ENCODE data around the gene TENT4B.

TENT4B gene

DNA sequence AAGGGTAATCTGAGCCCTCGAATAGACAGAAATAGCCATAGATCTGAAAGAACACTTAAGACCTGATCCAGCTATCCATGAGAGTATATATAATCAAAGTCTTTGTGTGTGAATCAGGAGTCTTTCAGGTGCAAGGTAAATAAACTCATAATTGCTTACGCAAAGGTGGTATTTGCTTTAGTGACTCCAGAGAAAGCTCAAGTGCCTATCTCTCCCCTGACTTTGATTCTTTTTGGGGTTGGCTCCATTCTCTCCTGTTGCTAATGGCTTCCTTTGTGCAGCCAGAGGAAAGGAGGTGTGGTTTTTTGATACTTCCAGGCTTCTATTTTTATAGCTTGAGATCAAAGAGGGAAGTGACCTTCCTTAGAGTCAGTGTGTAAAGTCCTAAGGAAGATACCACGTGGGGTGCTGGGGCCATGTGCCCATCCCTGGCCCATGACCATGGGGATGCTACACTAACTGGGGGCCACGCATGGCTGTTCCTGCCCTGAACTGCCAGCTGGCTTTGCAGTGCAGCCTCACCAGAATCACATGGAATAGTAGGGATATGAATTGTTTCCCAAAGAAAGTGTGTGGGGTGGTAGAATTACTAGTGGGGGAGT is 45.8 kb downstream of the TENT4B start:
- no peak for DNase-seq

DNA sequence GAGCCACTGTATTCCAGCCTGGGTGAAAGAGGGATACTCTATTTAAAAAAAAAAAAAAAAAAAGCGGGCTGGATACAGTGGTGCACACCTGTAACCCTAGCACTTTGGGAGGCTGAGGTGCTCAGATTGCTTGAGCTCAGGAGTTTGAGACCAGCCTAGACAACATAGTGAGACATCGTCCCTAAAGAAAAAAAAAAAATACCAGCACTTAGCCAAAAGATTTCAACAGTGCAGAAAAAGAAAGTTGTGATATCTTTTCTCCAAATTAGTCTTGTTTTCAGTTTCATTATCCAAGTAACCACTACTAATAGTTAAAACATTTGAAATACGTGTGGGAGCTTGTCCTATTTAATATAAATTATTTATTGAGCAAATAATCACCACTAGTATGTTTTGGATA is 48.7 kb downstream of the TENT4B start:
- no peak for DNase-seq

DNA sequence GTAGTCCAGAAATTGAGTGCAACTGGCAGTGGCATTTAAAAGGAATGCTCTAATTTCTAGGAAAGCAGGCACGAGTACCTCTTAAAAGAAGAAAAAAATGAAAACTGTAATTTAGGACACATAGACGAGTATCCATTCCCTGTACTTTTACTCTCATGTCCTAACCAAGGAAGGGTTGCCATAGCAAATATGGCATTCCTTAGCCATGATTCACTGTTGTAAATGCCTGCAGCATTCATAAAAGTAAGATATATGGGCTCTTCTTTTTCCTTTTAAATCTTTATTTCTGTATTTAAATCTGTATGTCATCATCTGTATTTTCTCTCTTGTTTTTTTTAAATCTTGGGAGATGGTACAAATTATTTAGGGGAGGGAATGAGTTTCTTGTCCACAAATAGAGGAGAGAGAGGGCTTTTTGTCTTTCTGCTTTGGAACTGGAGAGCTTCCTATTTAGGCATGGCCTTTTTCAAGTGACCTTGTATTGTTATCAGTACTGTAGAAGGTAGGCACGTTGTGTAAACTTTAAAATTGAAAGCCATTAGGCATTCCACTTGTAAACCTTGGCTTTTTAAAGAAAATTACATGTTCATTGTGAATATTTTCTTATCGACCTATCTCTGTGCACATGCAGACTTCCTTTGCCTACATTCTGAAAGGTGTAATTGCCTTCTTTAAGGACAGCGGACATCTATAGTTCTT is 50.0 kb downstream of the TENT4B start:
- DNase-seq: peak; percentile 36

DNA sequence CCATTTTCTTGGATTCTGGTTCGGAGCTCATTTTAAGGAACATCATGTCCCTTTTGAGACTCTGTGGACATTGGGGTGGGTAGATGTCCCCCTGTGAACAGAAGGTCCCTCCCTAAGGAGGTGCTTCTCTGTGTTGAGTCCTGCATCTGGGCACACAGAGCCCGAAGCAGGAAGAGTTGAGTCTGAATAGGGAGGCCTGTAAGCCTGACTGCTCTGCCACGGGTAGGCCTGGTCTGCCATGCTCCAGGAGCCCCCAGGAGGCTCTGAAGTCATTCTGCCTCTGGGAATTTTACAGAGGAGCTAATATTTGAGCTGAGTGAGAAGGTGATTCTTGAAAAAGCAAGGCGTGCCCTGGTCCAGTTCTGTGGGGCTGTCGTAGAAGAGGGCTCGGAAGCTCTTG is 50.6 kb downstream of the TENT4B start:
- DNase-seq: no peak

DNA sequence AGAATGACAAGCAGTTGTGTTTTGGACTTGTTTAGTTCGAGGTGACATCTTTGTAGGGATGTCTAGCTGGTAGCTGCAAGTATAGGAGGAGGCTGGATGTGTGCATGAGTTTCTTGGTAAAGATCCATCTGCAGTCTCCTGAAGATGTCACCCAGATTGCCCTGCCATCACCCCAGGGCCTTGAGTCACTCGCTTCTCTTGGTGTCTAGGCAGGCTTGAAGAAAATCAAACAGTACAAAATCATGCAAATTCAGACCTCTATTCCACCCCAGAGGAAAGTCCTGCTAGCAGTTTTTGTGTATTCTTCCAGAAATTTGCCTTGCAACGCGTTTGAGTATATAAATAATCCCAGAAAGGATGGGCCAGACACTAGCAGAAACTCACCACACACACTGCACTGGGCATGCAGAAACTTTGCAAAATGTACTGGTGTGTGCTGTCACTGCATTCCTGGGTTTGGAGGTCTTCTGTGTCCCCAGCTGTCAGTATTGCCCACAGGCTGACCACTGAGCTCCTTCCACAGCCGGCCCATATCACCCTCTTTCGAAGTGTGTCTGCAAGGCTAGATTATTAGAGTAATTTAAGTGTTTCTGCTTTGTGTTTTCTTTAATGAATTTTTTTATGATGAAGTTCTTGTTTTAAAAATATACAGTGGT is 51.5 kb downstream of the TENT4B start:
- DNase-seq: no peak

DNA sequence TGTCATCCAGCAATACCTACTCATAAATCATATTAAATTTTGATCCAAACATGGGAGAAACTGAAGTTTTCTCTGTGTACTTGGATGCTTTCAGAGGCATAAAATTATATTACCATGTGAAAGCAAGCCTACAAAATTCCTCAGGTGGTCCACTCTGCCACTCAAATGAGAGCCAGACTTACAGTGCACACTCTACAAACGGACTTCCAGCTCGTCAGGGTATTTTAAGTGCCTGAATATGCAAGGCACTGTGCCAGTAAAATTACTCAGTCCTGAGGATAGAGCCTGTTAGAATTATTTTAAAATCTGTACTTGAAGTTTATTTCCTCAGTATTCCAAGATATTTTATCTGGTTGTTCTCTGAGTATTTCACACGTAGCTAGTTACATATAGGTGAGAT is 54.5 kb downstream of the TENT4B start:
- DNase-seq: no peak

DNA sequence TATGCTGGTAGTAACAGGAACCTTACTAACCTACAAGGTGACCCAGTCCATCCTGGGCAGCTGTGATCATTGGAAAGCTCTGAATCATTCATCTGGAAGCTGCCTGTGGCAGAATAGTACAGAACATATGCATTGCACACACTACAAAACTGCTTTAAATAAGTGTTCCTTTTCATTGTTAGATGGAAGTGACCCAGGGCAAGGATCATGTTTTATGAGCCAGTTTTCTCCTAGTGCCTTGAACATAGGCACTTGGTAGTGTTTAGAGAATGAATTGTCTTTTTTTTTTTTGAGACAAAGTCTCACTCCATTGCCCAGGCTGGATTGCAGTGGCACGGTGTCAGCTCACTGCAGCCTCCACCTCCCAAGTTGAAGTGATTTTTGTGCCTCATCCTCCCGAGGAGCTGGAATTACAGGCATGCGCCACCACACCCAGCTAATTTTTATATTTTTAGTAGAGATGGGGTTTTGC is 55.4 kb downstream of the TENT4B start:
- DNase-seq: no peak

DNA sequence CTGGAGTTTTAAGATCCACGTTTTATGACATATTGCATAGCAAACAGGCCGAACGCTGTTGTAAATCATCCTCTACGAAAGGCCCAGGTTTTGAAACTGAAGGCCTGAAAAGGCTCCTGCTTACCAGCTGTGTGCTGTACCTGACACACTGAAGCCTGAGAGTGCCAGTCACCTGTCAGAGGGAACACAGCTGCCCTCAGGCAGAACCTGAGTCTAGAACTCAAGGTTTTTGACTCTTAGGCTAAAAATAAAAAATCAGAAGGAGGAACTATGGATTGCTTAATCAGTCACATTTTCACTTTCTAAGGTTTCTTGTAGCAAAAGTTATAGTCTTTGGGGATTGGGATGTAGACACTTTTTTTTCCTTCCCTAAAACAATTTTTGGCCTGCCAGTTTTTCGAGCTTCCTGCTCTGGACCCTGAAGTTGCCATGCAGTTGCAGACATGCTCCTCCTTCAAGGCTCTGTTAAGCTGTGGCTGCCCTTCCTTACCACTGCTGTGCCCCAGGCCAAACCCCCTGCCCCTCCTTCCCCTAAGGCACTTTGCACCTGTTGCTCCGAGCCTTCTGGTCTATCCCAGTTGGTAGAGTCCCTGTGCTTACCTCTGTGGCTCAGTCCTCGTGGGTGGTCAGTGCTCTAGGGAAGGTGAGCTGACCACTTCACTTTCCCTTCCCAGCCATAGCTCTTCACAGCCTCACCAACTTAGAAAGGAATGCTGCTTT is 56.6 kb downstream of the TENT4B start:
- no peak for DNase-seq

DNA sequence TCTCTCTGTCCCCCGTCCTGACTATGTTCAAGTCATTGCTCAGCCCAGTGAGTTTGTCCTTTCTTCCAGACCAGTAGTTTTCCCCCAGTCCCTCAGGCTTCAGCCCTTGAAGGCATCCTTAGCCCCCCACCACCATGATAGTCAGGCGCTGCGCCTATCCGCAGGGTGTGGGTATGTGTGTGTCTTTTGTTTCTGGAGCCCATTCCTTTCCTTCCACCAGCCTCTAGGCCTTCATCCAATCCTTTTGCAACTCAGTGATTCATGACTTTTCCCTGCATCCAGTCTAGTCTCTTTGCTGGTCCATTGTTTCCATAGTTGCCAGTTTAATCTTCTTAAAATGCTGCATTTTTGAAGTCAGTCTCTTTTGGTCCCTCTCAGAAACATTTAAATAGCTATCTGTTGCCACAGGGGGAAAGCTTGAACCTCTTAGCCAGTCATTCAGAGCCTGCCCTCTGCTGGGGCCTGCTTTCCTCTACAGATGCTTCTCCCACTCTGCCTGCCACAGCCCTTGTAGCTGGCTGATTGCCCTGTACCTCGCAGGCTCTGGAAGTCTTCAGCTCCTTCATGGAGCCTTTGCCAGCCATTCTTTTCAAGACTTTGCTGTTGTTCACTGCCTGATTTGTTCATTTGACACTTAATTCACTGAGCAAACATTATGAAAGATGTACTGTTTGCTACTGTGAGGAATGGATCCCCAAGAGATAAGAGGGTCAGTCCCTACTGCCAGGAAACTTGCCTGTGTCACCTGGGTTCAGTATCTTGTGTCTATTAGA is 57.3 kb downstream of the TENT4B start:
- peak; percentile 41 for DNase-seq

DNA sequence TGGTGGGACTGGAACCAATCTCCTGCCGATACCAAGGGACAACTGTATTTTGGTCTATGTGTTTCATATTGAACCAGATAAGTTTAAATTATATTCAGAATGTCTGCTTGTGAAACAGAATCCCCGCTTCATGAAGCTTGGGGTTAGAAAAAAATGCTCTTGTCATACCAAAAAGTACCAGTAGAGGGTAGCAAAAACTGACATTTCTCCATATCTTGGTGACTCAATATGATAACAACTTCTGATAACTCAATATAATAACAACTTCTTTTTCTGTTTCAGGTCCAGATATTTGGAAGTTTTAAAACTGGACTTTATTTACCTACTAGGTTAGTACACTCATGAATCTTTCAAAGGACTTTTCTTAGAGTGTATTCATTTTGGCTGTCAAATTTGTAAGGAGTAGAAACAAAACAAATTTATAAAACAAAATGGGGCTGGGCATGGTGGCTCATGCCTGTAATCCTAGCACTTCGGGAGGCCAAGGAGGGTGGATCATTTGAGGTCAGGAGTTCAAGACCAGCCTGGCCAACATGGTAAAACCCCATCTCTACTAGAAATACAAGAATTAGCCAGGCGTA is 60.9 kb downstream of the TENT4B start:
- DNase-seq: no peak

DNA sequence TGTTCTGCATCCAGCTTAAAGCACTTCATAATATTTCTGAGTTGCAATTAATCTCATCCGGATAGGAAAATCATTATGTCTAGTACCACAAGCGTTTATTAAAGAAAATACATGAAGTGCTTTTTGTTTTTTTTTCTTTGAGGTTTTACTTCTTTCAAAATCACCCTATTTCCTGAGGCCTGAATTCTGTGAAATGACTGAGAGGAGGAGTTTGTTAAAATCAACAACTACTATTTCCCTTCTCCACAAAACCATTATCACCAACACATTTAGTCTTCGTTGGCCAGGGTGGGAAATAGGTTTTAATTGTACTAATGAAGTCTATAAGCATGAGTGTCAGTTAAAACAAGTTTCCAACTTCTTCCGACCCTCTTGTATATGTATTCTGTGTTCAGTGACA is 62.6 kb downstream of the TENT4B start:
- DNase-seq: no peak

DNA sequence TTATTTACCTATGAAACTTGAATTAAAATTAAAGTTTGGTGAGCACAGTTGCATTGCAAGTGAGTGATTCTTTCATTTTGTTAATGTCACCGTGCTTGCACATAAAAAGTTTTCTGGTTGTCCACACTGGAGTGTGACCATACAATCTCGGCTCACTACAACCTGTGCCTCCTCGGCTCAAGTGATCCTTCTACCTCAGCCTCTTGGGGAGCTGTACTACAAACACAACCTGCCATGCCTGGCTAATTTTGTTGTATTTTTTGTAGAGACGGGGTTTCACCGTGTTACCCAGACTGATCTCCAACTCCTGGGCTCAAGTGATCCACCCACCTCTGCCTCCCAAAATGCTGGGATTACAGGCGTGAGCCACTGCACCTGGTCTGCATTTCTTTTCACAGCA is 63.1 kb downstream of the TENT4B start:
- DNase-seq: no peak

DNA sequence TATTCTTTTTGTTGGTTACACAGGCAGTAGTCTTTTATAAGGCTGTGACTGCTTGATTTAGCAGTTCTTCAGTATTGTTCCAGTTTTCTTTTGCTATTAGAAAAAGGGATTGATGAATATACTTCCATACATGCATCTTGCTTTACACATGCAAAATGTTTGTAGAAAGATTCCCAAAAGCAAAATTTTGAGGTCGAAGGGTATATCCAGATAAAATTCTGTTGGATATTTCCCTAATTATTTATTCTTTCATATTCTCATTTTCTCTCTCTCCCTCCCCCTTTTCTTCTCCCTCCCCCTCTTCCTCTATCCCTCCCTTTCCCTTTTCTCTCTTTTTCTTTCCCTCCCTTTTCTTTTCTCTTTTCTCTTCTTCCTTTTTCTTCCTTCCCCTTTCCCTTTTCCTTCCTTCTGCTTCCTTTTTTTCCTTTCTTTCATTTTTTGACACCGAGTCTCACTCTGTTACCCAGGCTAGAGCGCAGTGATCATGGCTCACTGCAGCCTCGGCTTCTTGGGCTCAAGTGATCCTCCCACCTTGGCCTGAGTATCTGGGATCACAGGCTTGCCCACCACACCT is 66.4 kb downstream of the TENT4B start:
- DNase-seq: no peak

DNA sequence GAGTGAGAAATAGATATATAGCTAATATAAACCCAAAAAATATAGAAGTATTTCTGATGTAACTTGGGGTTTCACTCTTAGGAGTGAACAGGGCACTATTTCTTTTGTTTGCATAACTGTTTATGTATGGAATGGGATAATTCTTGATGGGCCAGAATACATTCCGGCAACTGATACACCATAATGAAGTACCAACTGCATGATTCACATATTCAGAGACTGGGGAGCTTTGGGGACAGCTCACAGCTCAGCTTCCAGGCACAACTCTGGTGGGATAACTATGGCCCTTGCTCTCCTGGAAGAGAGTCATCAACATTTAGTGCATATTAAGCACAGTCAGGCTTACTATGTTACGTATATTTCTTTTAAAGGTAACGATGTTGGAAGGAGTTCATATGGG is 71.2 kb downstream of the TENT4B start:
- no peak for DNase-seq

DNA sequence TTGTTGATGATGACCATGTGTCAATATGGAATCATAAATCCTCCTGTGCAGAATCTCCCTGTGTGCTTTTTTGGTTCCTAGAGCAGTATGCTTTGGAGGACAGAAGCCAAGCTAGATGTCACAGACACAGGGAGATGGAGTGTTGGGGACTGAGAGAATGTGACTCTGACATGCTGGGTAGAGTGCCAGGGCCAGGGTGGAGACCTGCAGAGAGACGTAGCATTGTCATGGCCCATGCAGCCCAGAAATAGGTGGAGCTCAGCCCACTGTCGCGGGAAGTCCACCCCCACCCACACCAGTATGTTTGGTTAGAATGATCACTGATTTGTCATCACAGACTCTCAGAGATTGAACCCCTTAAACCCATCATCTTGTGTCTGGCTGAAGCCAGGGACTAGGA is 74.0 kb downstream of the TENT4B start:
- DNase-seq: no peak

DNA sequence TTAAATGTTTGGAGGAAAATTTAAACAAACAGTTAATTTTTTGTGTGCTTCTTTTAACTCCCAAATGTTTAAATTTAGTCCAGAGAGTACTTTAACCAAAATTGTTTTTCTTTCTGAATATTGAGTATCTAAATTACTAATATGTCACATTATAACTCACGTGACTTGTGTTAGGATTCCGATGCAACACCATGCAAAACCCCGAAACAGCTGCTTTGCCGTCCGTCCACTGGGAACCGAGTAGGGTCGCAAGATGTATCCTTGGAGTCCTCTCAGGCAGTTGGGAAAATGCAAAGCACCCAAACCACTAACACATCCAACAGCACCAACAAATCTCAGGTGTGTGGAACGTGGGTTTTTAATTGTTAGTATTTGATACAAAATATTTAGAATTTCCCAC is 74.6 kb downstream of the TENT4B start:
- DNase-seq: no peak

DNA sequence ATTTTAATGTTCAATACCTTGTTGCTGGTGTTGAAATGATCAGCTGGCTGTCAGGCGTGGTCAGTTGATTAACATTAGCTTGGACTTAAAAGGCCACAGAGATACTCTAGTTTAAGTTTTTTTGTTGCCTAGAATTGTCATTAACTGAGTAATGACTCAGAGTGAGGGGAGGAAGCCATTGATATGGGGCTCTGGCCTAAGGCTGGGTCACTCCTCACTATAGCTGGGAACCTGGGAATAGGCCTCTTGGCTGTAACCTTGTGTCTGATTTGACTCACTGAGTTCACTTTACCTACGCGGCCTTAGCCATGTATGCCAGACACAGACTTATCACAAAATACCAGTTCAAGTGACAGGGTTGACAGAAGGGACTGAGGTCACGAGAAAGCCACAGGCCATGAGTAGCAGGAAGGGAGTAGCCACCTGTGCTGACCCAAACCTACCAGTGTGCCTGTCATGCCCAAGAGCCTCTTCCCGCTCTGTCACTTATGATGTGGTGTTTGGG is 75.3 kb downstream of the TENT4B start:
- no peak for DNase-seq

DNA sequence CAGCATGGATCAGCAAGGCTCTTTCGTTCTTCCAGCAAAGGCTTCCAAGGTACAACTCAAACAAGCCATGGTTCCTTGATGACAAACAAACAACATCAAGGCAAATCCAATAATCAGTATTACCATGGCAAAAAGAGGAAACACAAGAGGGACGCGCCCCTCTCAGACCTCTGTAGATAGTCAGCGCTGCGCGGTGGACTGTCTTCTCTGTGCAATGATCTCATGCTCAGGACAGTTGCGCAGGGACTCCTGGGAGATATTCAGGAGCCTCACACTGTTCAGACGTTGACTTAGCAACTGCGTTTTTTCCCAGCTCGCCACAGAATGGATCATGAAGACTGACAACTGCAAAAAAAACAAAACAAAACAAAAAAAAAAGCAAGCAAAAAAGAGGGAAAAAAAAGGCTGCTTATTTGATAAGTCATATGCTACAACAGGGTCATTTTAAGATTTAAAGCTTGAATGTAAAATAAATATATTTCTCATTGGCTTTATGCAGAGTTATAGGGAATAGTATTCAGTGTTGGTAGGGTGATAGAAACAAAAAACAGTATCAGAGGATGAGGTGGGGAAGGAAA is 76.1 kb downstream of the TENT4B start:
- DNase-seq: no peak

DNA sequence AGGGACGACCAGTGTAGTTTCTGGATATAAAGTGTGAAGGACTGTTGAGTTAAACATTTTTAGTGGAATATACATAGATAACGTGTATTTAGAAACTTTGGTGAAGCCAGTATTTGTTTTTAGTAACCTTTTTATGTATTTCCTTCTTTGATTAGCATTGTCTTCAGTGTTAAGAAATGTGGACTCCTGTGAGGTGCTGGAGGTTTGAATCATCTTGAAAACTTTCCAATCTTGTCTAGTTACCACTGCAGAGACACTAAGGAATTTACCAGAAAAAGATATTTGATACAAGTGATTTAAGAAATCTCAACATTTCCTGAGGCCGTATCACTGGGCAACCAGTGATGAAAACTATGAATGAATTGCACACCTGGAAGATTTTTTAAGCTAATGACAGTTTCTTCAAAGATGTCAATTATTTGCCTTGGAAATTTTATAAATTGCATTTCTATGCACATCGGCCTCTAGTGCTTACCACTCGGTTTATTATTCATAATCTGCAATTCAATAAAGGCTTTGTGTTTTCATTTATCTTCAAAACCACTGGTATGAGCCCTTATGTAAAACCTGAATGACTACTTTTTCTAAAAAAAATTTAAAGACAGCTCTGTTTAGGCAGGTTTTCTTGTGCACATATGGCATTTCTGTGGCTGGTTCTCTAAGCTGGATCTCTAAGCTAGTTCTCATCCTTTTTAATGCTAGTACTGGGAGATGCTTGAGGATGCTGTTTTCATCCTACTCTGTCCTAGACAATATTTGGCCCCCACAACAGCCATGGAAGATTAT is 81.9 kb downstream of the TENT4B start:
- DNase-seq: no peak

DNA sequence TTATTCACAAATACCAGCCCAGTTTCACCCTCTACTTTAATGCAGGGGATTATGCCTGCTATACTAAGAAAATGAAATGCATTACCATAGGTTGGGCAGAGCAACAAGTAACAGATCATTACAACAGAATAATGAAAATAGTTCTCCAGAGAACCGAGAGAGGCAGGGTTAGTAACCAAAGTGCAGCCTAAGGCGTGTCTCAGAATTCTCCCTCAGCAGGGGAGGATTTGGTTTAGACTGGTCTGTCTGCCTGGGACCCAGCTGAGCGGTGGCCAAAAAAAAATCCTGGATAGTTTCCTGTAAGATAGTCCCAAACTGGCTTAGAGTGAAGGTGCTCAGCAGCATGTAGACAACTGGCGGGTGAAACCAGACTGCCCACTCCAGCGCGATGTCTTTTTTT is 82.5 kb downstream of the TENT4B start:
- no peak for DNase-seq

DNA sequence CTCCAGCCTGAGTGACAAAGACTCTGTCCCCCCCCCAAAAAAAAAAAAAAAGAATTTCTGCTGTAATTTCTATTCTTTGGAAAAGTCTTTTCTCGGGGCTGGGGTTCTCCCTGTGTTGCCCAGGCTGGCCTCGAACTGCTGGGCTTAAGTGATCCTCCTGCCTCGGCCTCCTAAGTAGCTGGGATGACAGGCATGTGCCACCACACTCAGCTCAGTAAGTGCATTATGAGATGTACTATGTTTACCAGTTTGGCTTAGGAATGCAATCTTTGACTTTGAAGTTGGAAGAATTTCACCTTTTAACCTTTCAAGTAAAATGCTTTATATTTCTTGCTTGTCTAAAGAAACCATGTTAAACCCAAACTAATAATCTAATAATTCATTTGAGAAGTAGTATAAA is 85.2 kb downstream of the TENT4B start:
- DNase-seq: no peak

All from 8988T (cell line).